BLaER1 treated with 17β-estradiol and CSF1 and Interleukin-3, amounts not matched to agents 10 nM and 100 nM (cell line): Measurements from ENCODE around the gene REL.

Experiments used
- H3K27ac ChIP-seq, 11 experiments: shearing (Covaris generic); formaldehyde crosslinking; 2 replicates each; pipeline ENCODE4 v1.8.1; 2022
- H3K27me3 ChIP-seq, 11 experiments: shearing (Covaris generic); formaldehyde crosslinking; 2 replicates each; pipeline ENCODE4 v1.8.1; 2022
- H3K36me3 ChIP-seq, 11 experiments: shearing (Covaris generic); formaldehyde crosslinking; 2 replicates each; pipeline ENCODE4 v1.8.1; 2022
- H3K4me1 ChIP-seq, 10 experiments: shearing (Covaris generic); formaldehyde crosslinking; 2 replicates each; pipeline ENCODE4 v1.8.1; 2022
- H3K4me2 ChIP-seq, 11 experiments: shearing (Covaris generic); formaldehyde crosslinking; 2 replicates each; pipeline ENCODE4 v1.8.1; 2022
- H3K4me3 ChIP-seq, 10 experiments: shearing (Covaris generic); formaldehyde crosslinking; 2 replicates each; pipeline ENCODE4 v1.8.1; 2022
- H3K9ac ChIP-seq, 11 experiments: shearing (Covaris generic); formaldehyde crosslinking; 2 replicates each; pipeline ENCODE4 v1.8.1; 2022
- H3K9me3 ChIP-seq, 11 experiments: shearing (Covaris generic); formaldehyde crosslinking; replicated peaks in 1 of 11; 2 replicates each; pipeline ENCODE4 v1.8.1; 2022
- H4K20me1 ChIP-seq, 11 experiments: shearing (Covaris generic); formaldehyde crosslinking; 2 replicates each; pipeline ENCODE4 v1.8.1; 2022
- Cebpa-rat ChIP-seq, 11 experiments: shearing (Covaris generic); IDR thresholded peaks; 2 replicates each; pipeline ENCODE4 v1.8.1; 2022

Gene REL

DNA sequence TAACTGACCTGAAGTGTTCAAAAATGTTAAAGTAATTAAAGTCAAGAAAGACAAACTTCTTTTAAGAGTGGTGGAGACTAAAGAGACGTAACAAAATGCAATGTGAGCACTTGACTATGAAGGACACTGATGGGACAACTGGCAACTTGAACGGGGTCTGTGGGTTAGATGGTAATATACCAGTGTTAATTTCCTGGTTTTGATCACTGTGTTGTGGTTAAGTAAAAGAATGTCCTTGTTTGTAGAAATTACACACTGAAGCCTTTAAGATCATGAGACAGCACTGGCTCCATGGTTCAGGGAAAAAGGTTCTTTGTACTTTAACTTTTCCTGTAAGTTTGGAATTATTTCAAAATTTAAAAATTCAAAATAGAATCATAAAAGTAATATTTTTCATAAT lies 58.2 kb downstream of the REL start:
- peaks cover 0 to 12% (median 0%) of the 10 kb centered on the region in 11 experiments; a peak in 1 of 22 replicates for H4K20me1 ChIP-seq
- no peak overlapping the region for H3K4me2 ChIP-seq
- no peak overlapping the region for H3K27ac ChIP-seq
- H3K9ac ChIP-seq = no peak overlapping the region
- H3K4me3 ChIP-seq = no peak overlapping the region
- H3K36me3 ChIP-seq = peaks cover 7 to 85% (median 30%) of the 10 kb centered on the region in 11 experiments; a peak in 17 of 22 replicates
- no peaks in the 10 kb centered on the region for H3K27me3 ChIP-seq
- TF ChIP-seq Cebpa-rat (IDR thresholded peaks at IDR 0.05) = no peak
- no peaks in the 10 kb centered on the region for H3K9me3 ChIP-seq
- H3K4me1 ChIP-seq = peaks cover 0 to 18% (median 6%) of the 10 kb centered on the region in 10 experiments; a peak in 13 of 20 replicates

DNA sequence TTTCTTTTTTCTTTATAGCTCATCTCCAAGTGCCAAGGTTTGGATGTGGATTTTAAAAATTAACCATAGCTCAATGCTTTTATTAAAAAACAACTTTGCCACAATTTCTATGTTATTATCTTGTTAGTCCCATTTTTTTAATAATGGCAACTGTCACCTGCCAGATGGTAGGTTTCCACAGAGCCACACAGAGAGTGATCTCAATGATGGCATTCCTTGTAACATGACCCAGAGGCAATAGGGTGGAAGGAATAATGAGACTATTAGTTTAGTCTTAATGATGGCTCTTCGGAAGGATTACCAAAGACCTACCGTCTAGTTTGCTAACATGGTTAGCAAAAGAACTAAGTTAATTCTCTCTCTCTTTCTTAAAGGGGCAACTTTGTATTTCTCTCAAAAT lies 64.0 kb downstream of the REL start:
- H3K9ac ChIP-seq = no peak overlapping the region
- H3K4me1 ChIP-seq = peaks cover 0 to 11% (median 0%) of the 10 kb centered on the region in 10 experiments; a peak in 3 of 20 replicates
- H3K4me3 ChIP-seq = no peak overlapping the region
- no peaks in the 10 kb centered on the region for H4K20me1 ChIP-seq
- H3K27ac ChIP-seq = no peak overlapping the region
- H3K27me3 ChIP-seq = no peaks in the 10 kb centered on the region
- H3K9me3 ChIP-seq = peaks cover 6 to 14% (median 12%) of the 10 kb centered on the region in 11 experiments; a peak in 17 of 22 replicates
- peaks cover 7 to 62% (median 24%) of the 10 kb centered on the region in 11 experiments; a peak in 20 of 22 replicates for H3K36me3 ChIP-seq
- TF ChIP-seq Cebpa-rat (IDR thresholded peaks at IDR 0.05) = no peak
- H3K4me2 ChIP-seq = no peak overlapping the region

DNA sequence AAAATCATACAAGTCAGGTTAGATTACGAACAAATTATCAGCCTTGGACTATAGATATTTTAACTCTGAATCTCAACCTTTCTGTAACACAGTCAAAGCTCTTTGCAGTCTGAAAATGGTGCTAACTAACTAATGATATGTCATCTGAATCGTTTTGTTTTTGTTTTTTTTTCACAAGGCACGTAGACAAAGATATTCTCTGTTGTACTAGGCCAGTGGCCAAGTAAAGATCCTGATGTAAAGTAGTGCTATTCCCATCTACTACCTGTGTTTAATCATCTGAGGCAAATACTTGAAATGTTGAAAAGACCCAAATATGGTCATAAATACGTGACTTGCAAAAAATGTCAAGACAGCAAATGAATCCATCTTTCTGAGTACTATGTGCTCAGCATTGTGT lies 65.7 kb downstream of the REL start:
- H3K9me3 ChIP-seq = peaks cover 6 to 21% (median 18%) of the 10 kb centered on the region in 11 experiments; a peak in 18 of 22 replicates
- H3K9ac ChIP-seq = no peak overlapping the region
- H3K27ac ChIP-seq = no peak overlapping the region
- peaks cover 0 to 11% (median 0%) of the 10 kb centered on the region in 10 experiments; a peak in 3 of 20 replicates for H3K4me1 ChIP-seq
- no peak for TF ChIP-seq Cebpa-rat (IDR thresholded peaks at IDR 0.05)
- no peak overlapping the region for H3K4me3 ChIP-seq
- H4K20me1 ChIP-seq = no peaks in the 10 kb centered on the region
- no peak overlapping the region for H3K4me2 ChIP-seq
- H3K36me3 ChIP-seq = peaks cover 19 to 67% (median 34%) of the 10 kb centered on the region in 11 experiments; a peak in 21 of 22 replicates
- no peaks in the 10 kb centered on the region for H3K27me3 ChIP-seq

- Histone ChIP-seq H3K27me3 (no peaks in the 10 kb centered on the region), H3K9me3 (peaks cover 6 to 21% (median 18%) of the 10 kb centered on the region in 11 experiments; a peak in 18 of 22 replicates), H4K20me1 (no peaks in the 10 kb centered on the region), H3K4me1 (peaks cover 0 to 11% (median 0%) of the 10 kb centered on the region in 10 experiments; a peak in 3 of 20 replicates), H3K9ac (no peak overlapping the region), H3K4me2 (no peak overlapping the region), H3K4me3 (no peak overlapping the region), H3K27ac (no peak overlapping the region), H3K36me3 (peaks cover 23 to 68% (median 41%) of the 10 kb centered on the region in 11 experiments)
- TF ChIP-seq Cebpa-rat (IDR thresholded peaks at IDR 0.05) = no peak
Measured at GRCh38 chr2:60948161-60948560, 66.8 kb downstream of the REL start.

- no peak overlapping the region for H3K4me3 ChIP-seq
- H3K27ac ChIP-seq = peak overlapping the region in 1 of 11 experiments; percentile 32; a peak in 1 of 22 replicates
- H3K4me1 ChIP-seq = peaks cover 0 to 11% (median 0%) of the 10 kb centered on the region in 10 experiments; a peak in 3 of 20 replicates
- no peak overlapping the region for H3K9ac ChIP-seq
- H4K20me1 ChIP-seq = no peaks in the 10 kb centered on the region
- TF ChIP-seq Cebpa-rat (IDR thresholded peaks at IDR 0.05) = no peak
- H3K36me3 ChIP-seq = peaks cover 26 to 70% (median 47%) of the 10 kb centered on the region in 11 experiments
- 0 out of 22 replicates have a peak overlapping the region, but pooled peaks of 1 of the 11 experiments have one; percentile 2 for H3K4me2 ChIP-seq
- H3K27me3 ChIP-seq = no peaks in the 10 kb centered on the region
- peaks cover 6 to 21% (median 18%) of the 10 kb centered on the region in 11 experiments; a peak in 18 of 22 replicates for H3K9me3 ChIP-seq
Measured at GRCh38 chr2:60948926-60949579, 67.7 kb downstream of the REL start.

DNA sequence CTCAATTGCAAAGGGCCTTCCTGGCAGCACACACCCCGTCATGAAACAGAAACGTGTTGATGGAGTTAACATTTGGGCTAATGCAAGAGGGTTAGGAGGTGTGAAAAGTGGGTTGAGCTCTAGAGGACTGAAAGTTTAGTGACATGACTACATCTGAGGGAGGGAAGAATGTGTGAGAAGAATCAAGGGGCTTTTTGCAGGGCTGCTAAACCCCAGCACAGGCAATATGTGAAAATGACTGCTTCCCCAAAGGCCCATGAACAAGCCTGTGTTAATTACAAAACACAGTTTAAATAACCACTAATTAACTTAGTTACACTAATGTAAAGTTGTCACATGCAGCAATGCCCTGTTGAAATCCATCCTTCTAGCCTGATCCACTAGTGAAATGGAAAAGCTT lies 72.8 kb downstream of the REL start:
- Histone ChIP-seq H3K27ac (no peak overlapping the region), H3K27me3 (no peaks in the 10 kb centered on the region), H3K4me1 (peaks cover 0 to 2% (median 0%) of the 10 kb centered on the region in 10 experiments; a peak in 2 of 20 replicates), H4K20me1 (no peaks in the 10 kb centered on the region), H3K4me3 (no peak overlapping the region), H3K4me2 (no peak overlapping the region), H3K9me3 (peaks cover 0 to 8% (median 5%) of the 10 kb centered on the region in 11 experiments; a peak in 4 of 22 replicates), H3K9ac (no peak overlapping the region), H3K36me3 (peaks cover 15 to 78% (median 41%) of the 10 kb centered on the region in 11 experiments; a peak in 21 of 22 replicates)
- no peak for TF ChIP-seq Cebpa-rat (IDR thresholded peaks at IDR 0.05)

GRCh38 chr2:60957224-60957623 lies 75.8 kb downstream of the REL start:
- Histone ChIP-seq H3K4me3 (no peak overlapping the region), H3K4me1 (peaks cover 0 to 7% (median 0%) of the 10 kb centered on the region in 10 experiments; a peak in 1 of 20 replicates), H3K4me2 (no peak overlapping the region), H4K20me1 (no peaks in the 10 kb centered on the region), H3K9me3 (peaks cover 0 to 4% (median 0%) of the 10 kb centered on the region in 11 experiments; a peak in 2 of 22 replicates), H3K36me3 (peaks cover 17 to 69% (median 39%) of the 10 kb centered on the region in 11 experiments; a peak in 21 of 22 replicates), H3K27me3 (no peaks in the 10 kb centered on the region), H3K27ac (no peak overlapping the region), H3K9ac (no peak overlapping the region)
- TF ChIP-seq Cebpa-rat (IDR thresholded peaks at IDR 0.05) = no peak

DNA sequence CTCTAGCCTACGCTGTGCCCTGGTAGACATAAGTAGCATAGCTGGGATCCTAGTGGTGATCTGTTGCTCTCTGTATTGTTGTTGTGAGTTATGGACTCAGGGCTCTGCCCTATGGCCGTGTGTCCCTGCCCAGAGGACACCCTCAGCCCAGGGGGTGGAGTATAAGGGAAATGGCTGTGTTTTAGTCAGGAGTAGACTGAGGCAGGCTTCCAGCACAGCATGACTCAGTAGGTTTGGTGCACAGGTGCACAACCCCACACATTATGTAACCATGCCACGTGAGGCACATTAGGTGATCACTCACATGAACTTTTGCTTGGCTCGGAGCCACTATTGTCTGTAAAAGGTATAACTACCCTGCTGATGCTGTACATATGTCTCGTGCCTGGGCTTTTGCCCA lies 76.3 kb downstream of the REL start:
- Histone ChIP-seq H4K20me1 (no peaks in the 10 kb centered on the region), H3K4me2 (no peak overlapping the region), H3K27me3 (no peaks in the 10 kb centered on the region), H3K9me3 (peaks cover 0 to 5% (median 0%) of the 10 kb centered on the region in 11 experiments; a peak in 2 of 22 replicates), H3K9ac (no peak overlapping the region), H3K4me3 (no peak overlapping the region), H3K27ac (no peak overlapping the region), H3K4me1 (peaks cover 0 to 7% (median 0%) of the 10 kb centered on the region in 10 experiments; a peak in 1 of 20 replicates), H3K36me3 (peaks cover 15 to 65% (median 37%) of the 10 kb centered on the region in 11 experiments; a peak in 21 of 22 replicates)
- no peak for TF ChIP-seq Cebpa-rat (IDR thresholded peaks at IDR 0.05)

GRCh38 chr2:60958361-60958760 lies 77.0 kb downstream of the REL start:
- H3K36me3 ChIP-seq = peaks cover 13 to 58% (median 31%) of the 10 kb centered on the region in 11 experiments; a peak in 20 of 22 replicates

More at GRCh38 chr2:60958361-60958760, 77.0 kb downstream of the REL start:
- Histone ChIP-seq H4K20me1 (no peaks in the 10 kb centered on the region), H3K27ac (no peak overlapping the region), H3K27me3 (no peaks in the 10 kb centered on the region), H3K4me3 (no peak overlapping the region), H3K9ac (no peak overlapping the region), H3K9me3 (peaks cover 0 to 5% (median 0%) of the 10 kb centered on the region in 11 experiments; a peak in 2 of 22 replicates), H3K4me1 (peaks cover 0 to 7% (median 0%) of the 10 kb centered on the region in 10 experiments; a peak in 1 of 20 replicates), H3K4me2 (no peak overlapping the region)
- TF ChIP-seq Cebpa-rat (IDR thresholded peaks at IDR 0.05) = no peak
